HepG2 (cell line): ENCODE data around the gene GPR176. TPM values are rescaled to one million over a fixed set of nuclear protein-coding genes. Genes with fewer than 3 reads are reported as not detected.

Experiments used
- DPF2 ChIP-seq: sonication (generic); formaldehyde crosslinking; IDR thresholded peaks from 2 replicates; pipeline ENCODE4 v1.4.0; 2020; ENCODE audit warnings: mild to moderate bottlenecking, low read depth, missing genetic modification reagents, borderline replicate concordance
- IKZF4 ChIP-seq: sonication (generic); formaldehyde crosslinking; IDR thresholded peaks from 2 replicates; pipeline ENCODE4 v1.5.1; 2020; ENCODE audit warnings: borderline replicate concordance, mild to moderate bottlenecking, low read depth, missing genetic modification reagents; ENCODE audit errors: not compliant biosample characterization
- KDM2A ChIP-seq: sonication (generic); formaldehyde crosslinking; IDR thresholded peaks from 2 replicates; pipeline ENCODE4 v1.4.0; 2020; ENCODE audit warnings: low read depth, missing genetic modification reagents, borderline replicate concordance
- NR3C1 ChIP-seq: sonication (generic); formaldehyde crosslinking; IDR thresholded peaks from 2 replicates; pipeline ENCODE4 v1.4.0; 2020; ENCODE audit warnings: missing genetic modification reagents
- SP4 ChIP-seq: sonication (generic); formaldehyde crosslinking; IDR thresholded peaks from 2 replicates; pipeline ENCODE4 v1.8.1; 2023; ENCODE audit warnings: mild to moderate bottlenecking, missing genetic modification reagents
- SYNCRIP ChIP-seq: fragments of 200-400 bp; formaldehyde crosslinking; IDR thresholded peaks from 2 replicates; pipeline ENCODE4 v1.6.1; 2018; ENCODE audit warnings: mild to moderate bottlenecking, low read depth, low read length; ENCODE audit not compliant: insufficient read depth
- ZNF230 ChIP-seq: sonication (generic); formaldehyde crosslinking; IDR thresholded peaks from 2 replicates; pipeline ENCODE4 v1.4.0; 2020; ENCODE audit warnings: mild to moderate bottlenecking, missing genetic modification reagents
- ZNF552 ChIP-seq: sonication (generic); formaldehyde crosslinking; IDR thresholded peaks from 2 replicates; pipeline ENCODE4 v1.9.0; 2022; ENCODE audit warnings: missing genetic modification reagents, mild to moderate bottlenecking, borderline replicate concordance
- ZNF672 ChIP-seq: sonication (generic); formaldehyde crosslinking; IDR thresholded peaks from 2 replicates; pipeline ENCODE4 v1.8.1; 2022; ENCODE audit warnings: missing genetic modification reagents
- ZNF788 ChIP-seq: sonication (generic); formaldehyde crosslinking; IDR thresholded peaks from 2 replicates; pipeline ENCODE4 v1.5.0; 2020; ENCODE audit warnings: mild to moderate bottlenecking, missing genetic modification reagents, borderline replicate concordance
- ZNF839 ChIP-seq: sonication (generic); formaldehyde crosslinking; IDR thresholded peaks from 2 replicates; pipeline ENCODE4 v1.4.0; 2020; ENCODE audit warnings: missing genetic modification reagents, mild to moderate bottlenecking, borderline replicate concordance
- polyA plus RNA-seq, 8 experiments: library from polyadenylated mRNA; depleted of rRNA in 3 of 8; stranded (reverse) in 7 of 8; unstranded in 1 of 8; fragments of >200 nt; fragmentation: Illumina TruSeq in 4 of 8; extraction: Trizol in 4 of 8; gene quantifications; 2 replicates each; pipeline versions ENCODE4 v1.2.1 to v1.2.3, GENCODE V29; 2011 to 2016; ENCODE audit warnings: low read depth in 4 of 8, missing spikeins in 1 of 8, mixed read lengths in 1 of 8; ENCODE audit not compliant: insufficient read depth in 1 of 8
- total RNA-seq, 5 experiments: library from RNA; depleted of rRNA; stranded (reverse); fragments of >200 nt; fragmentation: Illumina TruSeq; extraction: Trizol; gene quantifications; 2 replicates each; pipeline ENCODE4 v1.2.3, GENCODE V29; 2016; ENCODE audit warnings: low read depth in 1 of 5
- TF ChIP-seq, protein P1 (sequence below): sonication (generic); formaldehyde crosslinking; conservative IDR thresholded peaks from 2 replicates; pipeline ENCODE4 v1.8.0; 2022; ENCODE audit warnings: missing genetic modification reagents
- TF ChIP-seq, protein P2 (sequence below): sonication (generic); formaldehyde crosslinking; IDR thresholded peaks from 2 replicates; pipeline ENCODE4 v1.4.0; 2020; ENCODE audit warnings: mild to moderate bottlenecking, missing genetic modification reagents
- TF ChIP-seq, protein P3 (sequence below): sonication (generic); formaldehyde crosslinking; IDR thresholded peaks from 2 replicates; pipeline ENCODE4 v1.8.0; 2022; ENCODE audit warnings: mild to moderate bottlenecking, missing genetic modification reagents, moderate library complexity
- TF ChIP-seq, protein P4 (sequence below): IDR thresholded peaks from 2 replicates; pipeline ENCODE4 v1.6.1; 2016
- TF ChIP-seq, protein P5 (sequence below): sonication (generic); formaldehyde crosslinking; IDR thresholded peaks from 2 replicates; pipeline ENCODE4 v1.4.0; 2020; ENCODE audit warnings: mild to moderate bottlenecking, missing genetic modification reagents

Gene GPR176
- total and polyA plus RNA-seq, 2 of the 13 experiments (the other 11 are each of a cell fraction or from before 2014, with no cell fraction given), result 0.11 to 0.20 TPM

DNA sequence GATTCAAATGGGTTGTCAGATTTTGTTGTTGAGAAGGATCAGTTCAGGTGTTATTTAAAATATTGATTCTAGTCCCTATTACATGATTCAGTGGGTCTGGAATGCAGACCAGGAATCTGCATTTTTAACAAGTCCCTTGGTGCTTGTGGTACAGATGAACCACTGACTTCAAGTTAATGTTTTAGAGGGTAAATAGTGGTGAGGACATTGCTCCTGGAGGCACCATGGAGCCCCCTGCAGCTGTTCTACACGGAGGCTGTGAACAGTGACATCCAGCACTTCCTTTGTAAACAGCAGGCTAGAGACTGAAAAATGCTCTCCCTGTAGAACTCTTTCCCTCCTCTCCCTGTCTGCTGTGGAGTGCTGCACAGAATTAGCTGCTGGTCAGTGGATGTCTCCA lies 132.6 kb downstream of the GPR176 start (continued):
- TF ChIP-seq, protein P1, sequence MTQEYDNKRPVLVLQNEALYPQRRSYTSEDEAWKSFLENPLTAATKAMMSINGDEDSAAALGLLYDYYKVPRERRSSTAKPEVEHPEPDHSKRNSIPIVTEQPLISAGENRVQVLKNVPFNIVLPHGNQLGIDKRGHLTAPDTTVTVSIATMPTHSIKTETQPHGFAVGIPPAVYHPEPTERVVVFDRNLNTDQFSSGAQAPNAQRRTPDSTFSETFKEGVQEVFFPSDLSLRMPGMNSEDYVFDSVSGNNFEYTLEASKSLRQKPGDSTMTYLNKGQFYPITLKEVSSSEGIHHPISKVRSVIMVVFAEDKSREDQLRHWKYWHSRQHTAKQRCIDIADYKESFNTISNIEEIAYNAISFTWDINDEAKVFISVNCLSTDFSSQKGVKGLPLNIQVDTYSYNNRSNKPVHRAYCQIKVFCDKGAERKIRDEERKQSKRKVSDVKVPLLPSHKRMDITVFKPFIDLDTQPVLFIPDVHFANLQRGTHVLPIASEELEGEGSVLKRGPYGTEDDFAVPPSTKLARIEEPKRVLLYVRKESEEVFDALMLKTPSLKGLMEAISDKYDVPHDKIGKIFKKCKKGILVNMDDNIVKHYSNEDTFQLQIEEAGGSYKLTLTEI (CRISPR knock-in tag), result no peak
- TF ChIP-seq IKZF4 (CRISPR knock-in tag) (no peak), ZNF230 (no peak), DPF2 (no peak), KDM2A (CRISPR knock-in tag) (no peak), ZNF672 (CRISPR knock-in tag) (no peak), ZNF839 (CRISPR knock-in tag) (no peak), ZNF788 (CRISPR knock-in tag) (no peak; the same call in 1 of the 2 replicates), SP4 (no peak), SYNCRIP (no peak), NR3C1 (CRISPR knock-in tag) (no peak), ZNF552 (CRISPR knock-in tag) (no peak)
- TF ChIP-seq, protein P2, sequence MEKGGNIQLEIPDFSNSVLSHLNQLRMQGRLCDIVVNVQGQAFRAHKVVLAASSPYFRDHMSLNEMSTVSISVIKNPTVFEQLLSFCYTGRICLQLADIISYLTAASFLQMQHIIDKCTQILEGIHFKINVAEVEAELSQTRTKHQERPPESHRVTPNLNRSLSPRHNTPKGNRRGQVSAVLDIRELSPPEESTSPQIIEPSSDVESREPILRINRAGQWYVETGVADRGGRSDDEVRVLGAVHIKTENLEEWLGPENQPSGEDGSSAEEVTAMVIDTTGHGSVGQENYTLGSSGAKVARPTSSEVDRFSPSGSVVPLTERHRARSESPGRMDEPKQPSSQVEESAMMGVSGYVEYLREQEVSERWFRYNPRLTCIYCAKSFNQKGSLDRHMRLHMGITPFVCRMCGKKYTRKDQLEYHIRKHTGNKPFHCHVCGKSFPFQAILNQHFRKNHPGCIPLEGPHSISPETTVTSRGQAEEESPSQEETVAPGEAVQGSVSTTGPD (CRISPR knock-in tag), result no peak
- TF ChIP-seq, protein P3, sequence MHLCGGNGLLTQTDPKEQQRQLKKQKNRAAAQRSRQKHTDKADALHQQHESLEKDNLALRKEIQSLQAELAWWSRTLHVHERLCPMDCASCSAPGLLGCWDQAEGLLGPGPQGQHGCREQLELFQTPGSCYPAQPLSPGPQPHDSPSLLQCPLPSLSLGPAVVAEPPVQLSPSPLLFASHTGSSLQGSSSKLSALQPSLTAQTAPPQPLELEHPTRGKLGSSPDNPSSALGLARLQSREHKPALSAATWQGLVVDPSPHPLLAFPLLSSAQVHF, result no peak
- TF ChIP-seq, protein P4, sequence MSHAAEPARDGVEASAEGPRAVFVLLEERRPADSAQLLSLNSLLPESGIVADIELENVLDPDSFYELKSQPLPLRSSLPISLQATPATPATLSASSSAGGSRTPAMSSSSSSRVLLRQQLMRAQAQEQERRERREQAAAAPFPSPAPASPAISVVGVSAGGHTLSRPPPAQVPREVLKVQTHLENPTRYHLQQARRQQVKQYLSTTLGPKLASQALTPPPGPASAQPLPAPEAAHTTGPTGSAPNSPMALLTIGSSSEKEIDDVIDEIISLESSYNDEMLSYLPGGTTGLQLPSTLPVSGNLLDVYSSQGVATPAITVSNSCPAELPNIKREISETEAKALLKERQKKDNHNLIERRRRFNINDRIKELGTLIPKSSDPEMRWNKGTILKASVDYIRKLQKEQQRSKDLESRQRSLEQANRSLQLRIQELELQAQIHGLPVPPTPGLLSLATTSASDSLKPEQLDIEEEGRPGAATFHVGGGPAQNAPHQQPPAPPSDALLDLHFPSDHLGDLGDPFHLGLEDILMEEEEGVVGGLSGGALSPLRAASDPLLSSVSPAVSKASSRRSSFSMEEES (CRISPR knock-in tag), result no peak
- TF ChIP-seq, protein P5, sequence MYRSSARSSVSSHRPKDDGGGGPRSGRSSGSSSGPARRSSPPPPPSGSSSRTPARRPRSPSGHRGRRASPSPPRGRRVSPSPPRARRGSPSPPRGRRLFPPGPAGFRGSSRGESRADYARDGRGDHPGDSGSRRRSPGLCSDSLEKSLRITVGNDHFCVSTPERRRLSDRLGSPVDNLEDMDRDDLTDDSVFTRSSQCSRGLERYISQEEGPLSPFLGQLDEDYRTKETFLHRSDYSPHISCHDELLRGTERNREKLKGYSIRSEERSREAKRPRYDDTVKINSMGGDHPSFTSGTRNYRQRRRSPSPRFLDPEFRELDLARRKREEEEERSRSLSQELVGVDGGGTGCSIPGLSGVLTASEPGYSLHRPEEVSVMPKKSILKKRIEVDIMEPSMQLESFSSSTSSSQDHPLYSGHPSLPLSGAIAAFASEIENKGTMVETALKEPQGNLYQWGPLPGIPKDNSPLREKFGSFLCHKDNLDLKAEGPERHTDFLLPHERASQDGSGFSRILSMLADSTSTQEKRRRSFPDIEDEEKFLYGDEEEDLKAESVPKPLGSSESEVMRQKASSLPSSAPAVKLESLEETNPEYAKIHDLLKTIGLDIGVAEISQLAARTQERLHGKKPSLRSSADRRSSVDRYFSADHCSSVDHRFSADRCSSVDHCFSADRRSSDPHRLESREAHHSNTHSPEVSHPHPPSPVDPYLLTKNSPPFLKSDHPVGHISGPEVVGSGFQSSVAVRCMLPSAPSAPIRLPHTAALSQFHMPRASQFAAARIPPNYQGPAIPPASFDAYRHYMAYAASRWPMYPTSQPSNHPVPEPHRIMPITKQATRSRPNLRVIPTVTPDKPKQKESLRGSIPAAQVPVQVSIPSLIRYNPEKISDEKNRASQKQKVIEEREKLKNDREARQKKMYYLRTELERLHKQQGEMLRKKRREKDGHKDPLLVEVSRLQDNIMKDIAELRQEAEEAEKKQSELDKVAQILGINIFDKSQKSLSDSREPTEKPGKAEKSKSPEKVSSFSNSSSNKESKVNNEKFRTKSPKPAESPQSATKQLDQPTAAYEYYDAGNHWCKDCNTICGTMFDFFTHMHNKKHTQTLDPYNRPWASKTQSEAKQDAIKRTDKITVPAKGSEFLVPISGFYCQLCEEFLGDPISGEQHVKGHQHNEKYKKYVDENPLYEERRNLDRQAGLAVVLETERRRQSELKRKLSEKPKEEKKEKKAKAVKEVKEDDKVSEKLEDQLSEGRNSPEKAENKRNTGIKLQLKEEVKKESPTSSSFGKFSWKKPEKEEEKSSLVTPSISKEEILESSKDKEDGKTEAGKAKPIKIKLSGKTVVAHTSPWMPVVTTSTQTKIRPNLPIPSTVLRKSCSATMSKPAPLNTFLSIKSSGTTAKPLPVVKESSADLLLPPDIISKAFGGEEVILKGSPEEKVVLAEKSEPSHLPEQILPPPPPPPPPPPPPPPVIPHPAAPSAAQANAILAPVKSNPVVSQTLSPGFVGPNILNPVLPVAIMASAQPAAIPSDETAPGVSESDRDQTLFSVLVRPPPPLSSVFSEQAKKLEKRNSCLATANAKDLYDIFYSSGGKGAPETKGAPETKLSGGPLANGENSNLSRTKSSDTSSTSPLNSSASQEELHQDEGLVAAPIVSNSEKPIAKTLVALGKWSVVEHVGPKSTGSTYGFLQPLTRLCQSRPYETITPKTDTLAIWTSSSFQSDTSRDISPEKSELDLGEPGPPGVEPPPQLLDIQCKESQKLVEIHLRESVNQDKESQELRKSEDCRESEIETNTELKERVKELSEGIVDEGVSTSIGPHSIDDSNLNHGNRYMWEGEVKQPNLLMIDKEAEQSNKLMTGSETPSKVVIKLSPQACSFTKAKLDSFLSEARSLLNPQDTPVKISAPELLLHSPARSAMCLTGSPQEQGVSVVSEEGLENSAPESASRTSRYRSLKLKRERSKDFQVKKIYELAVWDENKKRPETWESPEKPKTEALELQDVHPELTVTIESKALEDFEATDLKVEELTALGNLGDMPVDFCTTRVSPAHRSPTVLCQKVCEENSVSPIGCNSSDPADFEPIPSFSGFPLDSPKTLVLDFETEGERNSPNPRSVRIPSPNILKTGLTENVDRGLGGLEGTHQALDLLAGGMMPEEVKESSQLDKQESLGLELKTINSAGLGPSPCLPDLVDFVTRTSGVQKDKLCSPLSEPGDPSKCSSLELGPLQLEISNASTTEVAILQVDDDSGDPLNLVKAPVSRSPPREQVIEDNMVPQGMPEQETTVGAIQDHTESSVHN (CRISPR knock-in tag), result no peak
